G401.6 (cell line): ENCODE data around the gene FGF22.
"Not testable (repeated sequence)": the region's sequence is repeated elsewhere in the genome, so short reads cannot be mapped to it uniquely, and the experiment has no call there.

ENCODE experiments used
- FAIRE-seq: peaks from 2 replicates; lab custom pipeline; 2012; peaks lifted over from hg19 to GRCh38; lab: Jason Lieb, UNC

FGF22 gene

DNA sequence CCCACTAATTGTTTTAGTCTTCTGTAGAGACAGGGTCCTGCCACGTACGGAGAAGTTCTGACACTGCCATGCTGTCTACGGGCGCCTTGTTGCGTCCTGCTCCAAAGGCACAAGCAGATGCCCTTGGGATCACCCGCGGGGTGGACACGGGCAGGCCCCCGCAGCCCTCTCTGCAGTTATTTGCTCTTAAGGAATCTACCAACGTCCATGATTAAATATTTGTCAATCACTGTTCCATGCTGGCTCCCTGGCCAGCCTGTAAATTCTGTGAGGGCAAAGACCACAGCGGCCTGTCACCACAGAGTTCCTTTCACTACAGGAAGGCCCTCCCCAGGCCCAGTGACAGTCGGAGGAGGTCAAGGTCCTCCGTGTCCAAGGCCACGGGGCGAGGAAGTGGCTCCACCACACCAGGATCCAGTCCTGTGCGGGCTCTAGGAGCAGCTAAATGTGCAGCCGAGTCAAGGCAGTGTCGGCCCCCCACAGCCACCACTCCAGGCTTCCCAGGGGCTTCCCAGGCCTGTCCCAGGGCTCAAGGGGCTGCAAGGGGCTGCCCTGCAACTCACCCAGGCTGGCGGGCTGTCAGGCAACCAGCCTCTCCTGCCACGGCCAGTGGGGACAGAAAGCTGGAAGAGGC, 21.2 kb downstream of the FGF22 start:
- no peak for FAIRE-seq

DNA sequence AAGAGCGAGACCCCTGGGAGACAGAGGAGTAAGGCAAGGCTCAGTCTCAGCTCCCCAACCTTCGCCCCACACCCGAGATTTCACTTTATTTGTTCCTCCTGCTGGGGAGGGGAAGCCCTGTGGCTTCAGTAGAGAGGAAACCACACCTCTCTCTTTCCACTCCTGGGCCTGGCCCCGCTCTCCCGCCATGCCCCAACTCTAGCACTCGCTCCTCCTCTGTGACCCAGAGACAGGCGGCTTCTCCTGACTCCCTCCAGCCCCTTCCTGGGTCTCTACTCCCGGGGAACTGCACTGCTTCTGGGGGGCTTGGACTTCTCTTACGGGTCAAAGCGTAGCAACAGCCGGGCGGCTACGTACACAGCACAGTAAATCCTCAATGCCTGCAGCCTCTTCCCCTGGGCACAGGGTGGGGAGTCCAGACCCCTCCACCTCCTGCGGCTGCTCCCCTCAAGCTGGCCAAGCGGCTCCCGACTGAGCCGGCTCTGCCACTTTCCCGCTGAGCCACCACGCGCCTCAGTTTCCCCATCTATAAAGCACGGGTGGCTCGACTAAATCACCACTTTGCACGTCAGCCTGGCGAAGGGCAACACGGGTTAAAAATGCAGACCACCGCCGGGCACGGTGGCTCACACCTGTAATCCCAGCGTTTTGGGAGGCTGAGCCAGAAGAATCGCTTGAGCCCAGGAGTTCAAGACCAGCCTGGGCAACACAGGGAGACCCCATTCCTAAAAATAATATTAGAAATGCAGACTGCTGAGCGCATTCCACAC, 21.9 kb downstream of the FGF22 start:
- FAIRE-seq, result no peak

DNA sequence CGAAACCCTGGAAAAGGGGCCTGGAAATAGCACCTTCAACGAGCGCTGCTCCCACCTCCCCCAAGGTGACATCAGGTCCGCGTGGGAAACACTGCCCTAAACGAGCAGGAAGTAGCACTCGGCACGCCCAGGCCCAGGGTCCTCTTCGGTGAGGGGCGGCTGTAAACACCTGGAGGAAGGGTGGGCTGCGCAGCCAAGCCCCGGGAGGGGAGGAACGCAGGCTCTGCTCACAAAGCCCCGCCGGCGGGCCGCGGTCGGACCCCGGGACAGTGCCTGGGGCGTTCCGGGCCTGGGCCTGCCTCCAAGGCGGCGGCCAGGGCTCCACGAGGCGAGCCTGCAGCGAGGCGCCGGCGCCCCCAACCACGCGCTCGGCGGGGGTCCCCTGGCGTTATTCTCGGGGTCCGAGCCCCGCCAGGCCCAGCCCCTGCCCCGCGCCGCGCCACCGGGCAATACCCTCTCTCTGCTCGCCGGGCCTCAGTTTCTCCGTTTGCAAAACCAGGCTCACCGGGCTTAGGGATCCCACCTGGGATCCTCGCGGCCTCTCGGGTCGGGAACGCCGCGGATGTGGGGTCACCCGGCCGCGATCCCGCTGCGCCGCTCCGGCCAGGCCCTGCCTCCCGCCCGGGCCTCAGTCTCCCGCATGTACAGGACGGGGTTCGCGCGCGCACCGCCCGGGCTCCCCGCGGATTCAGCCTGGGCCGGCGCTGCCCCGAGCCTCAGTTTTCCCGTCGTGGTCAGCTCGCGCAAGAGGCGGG, 22.7 kb downstream of the FGF22 start:
- no peak for FAIRE-seq

DNA sequence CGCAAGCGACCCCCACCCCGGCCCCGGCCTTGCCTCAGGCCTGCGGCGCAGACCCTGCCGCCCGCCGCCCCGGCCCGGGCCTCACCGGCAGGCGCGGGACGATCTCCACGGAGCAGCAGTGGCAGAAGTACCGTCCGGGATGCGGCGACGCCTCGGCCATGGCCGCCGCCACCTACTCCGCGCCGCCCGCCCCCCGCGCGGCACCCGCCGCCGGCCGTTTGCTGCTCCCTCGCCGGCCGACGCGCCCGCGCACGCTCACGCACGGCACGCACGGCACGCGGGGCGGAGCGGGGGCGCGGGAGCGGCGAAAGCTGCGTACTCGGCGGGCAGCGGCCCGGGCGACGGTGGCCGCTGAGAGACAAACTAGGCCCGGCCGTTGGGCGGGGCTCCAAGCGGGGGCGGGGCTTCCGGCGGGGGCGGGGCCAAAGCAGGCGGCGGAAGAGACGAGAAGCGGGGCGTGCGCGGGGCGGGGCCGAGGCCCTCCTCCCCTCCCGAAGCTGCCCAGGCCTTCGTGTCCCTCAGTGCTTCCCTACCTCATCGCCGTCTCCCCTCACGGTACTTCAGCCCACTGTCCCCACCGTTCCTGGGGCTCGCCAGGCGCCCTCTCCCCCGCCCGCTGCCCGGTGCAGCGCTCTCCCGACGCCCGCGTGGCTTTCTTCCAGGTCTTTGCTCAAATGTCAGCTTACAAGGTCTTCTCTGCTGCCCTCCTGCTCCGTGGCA, 23.4 kb downstream of the FGF22 start, which contains the start of gene RNF126:
Gene RNF126, minus strand, starts transcription at position 253 of the 720 bp plus-strand sequence. Its CDS starts 93 bp downstream, at position 160.
- FAIRE-seq, result no peak

DNA sequence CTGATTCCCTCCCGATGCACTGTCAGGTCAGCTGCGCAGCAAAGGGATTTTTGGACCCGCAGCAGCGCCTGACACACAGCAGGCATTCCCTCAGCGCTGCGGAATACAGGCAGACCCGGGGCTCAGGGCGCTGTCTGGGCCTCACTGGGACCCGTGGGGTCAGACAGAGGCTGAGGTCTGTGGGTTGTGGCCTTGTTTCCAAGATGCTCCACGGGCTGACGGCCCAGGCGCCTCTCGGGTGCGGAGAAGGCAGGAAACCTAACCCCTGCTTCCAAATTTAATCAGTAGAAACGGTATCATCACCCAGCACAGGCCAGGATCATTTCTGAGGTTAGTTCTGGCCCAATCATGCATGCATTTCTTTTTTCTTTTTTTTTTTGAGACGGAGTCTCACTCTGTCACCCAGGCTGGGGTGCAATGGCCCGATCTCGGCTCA, 24.0 kb downstream of the FGF22 start:
- FAIRE-seq, result no peak

DNA sequence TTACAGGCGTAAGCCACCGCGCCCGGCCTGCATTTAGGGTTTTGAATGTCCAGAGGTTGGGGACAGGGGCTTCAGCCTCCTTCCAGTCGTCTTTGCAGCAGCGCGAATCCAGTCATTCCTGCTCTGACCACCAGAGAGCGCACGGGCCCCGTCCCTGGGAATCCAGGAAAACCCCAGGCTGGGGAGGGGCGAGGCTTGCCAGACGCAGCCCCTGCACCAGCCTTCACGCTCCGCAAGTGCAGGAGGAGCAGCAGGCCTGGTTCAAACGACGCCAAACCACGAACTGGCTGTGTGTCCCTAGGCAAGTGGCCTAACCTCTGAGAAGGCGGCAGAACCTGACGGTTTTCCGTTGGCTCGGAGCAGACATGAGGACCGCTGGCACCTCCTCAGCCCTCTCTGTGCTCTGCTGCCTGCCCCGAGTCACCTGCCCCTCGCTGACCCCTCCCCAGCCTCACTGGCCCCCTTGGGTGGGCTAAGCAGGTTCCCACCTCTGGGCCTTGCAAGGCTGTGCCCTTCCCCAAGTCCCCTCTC, 25.3 kb downstream of the FGF22 start:
- peak; percentile 36 for FAIRE-seq

DNA sequence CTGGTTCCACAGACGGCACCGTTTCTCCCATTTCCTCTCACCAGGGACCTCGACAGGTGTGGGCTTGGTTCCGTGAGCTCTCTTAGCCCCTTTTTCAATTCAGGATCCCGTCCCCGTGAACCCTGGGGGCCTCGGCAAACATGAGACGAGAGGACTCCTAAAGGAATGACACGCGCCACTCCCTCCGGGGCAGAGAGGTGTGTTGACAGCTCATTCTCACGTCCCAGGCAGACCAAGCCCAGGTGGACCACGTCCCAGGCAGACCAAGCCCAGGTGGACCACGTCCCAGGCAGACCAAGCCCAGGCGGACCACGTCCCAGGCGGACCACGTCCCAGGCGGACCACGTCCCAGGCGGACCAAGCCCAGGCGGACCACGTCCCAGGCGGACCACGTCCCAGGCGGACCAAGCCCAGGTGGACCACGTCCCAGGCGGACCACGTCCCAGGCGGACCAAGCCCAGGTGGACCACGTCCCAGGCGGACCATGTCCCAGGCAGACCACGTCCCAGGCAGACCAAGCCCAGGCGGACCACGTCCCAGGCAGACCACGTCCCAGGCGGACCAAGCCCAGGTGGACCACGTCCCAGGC, 27.4 kb downstream of the FGF22 start:
- FAIRE-seq, result not testable (repeated sequence)

DNA sequence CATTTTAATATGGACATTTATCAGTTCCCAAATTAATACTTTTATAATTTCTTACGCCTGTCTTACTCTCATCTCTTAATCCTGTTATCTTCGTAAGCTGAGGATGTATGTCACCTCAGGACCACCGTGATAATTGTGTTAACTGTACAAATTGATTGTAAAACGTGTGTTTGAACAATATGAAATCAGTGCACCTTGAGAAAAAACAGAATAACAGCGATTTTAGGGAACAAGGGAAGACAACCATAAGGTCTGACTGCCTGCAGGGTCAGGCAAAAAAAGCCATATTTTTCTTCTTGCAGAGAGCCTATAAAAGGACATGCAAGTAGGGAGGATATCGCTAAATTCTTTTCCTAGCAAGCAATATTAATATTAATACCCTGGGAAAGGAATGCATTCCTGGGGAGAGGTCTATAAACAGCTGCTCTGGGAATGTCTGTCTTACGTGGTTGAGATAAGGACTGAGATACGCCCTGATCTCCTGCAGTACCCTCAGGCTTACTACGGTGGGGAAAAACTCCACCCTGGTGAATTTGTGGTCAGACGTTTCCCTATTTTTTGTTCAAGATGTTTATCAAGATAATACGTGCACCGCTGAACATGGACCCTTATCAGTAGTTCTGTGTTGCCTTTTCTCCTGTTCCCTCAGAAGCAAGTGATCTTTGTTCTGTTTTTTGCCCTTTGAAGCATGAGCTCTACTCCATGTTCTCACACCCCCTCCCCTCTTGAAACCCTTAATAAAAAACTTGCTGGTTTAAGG, 29.2 kb downstream of the FGF22 start:
- FAIRE-seq, result not testable (repeated sequence)

DNA sequence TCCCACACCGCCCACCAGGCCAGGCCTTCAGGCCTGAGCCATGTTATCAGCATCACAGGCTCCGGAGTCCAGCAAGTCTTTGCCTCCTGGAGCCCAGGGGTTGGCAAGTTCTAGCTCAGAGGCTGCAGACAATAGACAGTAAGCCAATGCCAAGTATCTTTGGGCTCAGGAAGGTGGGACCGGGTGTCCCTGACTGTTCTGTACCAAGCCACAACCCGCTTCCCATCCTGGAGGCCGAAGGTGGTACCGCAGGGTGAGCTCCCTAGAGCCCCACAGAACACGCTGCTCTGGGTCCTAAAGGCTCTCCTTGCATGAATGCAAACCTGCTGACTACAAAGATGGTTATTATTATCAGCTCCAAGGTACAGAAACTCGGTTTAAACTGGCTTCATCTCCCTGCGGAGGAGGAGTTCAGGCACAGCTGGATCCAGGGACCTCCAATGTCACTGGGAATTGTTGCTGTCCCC, 31.0 kb downstream of the FGF22 start:
- FAIRE-seq, result no peak

DNA sequence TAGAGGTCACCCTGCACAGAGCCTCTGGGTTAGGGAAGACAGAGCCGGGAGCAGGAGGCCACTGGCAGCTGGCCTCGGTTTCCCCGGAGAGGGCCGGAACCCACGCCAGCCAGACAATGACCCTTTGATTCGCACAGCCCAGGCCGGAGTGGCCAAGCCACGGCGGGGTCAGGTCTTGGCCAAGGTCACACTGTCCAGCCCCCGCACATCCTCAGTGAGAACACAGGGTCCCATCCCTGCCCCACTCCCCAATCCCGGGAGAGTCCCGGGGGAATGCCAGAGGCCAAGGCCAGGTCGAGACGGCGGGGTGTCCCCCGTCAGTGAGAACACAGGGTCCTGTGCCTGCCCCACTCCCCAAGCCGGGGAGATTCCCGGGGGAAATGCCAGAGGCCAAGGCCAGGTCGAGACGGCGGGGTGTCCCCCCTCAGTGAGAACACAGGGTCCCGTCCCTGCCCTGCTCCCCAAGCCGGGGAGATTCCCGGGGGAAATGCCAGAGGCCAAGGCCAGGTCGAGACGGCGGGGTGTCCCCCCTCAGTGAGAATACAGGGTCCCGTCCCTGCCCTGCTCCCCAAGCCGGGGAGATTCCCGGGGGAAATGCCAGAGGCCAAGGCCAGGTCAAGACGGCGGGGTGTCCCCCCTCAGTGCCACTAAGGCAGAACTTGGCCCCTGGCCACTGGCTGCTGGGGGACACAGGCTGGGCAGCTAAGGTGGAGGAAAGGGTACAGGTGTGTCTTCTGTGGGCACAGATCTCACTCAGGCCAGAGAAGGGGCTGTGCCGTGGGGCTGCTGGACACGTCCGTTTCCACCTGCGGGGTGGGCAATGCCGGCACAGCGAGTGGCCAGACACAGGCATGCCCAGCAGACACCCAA, 34.8 kb downstream of the FGF22 start:
- FAIRE-seq, result no peak

DNA sequence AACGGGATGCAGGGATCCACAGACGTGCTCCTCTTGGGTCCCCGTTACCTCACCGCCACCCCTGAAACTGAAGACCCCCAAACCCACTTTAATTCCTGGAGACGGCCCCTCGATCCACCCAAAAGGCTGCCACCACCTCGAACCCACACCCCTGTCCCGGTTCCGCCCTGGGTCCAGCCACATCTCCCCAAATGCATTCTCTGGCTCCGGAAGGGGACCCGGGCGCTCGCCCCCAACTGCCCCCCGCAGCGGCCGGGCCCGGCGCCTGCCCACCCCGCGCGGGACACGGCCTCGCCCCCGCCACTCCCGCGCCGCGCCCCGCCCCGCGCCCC, 36.3 kb downstream of the FGF22 start:
- FAIRE-seq, result no peak

DNA sequence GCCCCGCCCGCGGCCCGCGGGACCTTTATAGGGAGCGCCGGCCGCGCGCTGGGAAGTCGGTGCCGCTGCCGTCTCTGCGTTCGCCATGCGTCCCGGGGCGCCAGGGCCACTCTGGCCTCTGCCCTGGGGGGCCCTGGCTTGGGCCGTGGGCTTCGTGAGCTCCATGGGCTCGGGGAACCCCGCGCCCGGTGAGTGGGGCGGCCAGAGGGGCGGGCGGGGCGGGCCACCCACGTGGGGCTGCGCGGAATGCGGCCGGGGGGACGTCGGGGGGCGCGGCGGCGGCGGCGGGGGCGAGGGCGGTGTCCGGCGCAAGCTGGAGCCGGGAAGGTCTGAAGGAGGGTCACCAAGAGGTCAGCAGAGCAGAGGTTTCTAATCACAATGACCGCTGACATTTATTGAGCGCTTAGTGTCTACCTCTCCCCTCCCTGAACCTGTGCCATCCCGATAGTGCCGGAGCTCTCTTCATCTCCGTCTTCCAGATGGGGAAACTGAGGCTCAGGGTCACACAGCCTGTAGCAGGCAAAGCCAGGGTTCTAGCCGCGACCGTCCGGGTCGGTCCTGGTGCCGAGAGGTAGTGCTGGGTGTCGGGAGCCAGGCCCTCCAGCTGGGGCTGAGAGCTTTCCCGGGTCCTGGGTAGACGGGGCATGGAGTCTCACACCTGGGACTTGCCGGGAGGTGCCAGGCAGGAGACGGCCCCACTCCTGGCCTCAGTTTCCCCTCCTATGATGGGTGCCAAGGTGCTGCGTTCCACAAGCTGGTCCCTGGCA, 36.8 kb downstream of the FGF22 start, which contains the start of gene FSTL3:
Gene FSTL3, plus strand, starts transcription at position 54 of the 767 bp plus-strand sequence. Its CDS starts 32 bp downstream, at position 86.
- FAIRE-seq, result no peak

DNA sequence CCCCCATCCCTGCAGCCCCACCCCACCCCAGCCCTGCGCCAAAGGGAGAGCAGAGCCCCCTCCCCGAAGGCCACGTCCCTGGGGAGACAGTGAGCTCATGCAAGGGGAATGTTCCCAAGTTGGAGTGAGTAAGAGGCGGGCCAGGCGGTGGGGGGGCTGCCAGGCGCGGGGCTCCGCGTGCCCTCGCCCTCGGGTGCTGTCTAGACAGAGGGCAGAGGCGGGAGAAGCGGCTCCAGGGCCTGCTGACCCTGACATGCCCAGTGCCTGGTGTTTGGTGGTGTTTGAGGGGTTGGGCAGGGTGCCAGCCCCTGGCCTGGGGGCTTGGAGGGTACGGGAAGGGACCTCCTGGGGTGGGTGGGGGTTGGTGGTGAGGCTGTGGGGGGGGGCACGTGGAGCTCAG, 37.5 kb downstream of the FGF22 start:
- no peak for FAIRE-seq

DNA sequence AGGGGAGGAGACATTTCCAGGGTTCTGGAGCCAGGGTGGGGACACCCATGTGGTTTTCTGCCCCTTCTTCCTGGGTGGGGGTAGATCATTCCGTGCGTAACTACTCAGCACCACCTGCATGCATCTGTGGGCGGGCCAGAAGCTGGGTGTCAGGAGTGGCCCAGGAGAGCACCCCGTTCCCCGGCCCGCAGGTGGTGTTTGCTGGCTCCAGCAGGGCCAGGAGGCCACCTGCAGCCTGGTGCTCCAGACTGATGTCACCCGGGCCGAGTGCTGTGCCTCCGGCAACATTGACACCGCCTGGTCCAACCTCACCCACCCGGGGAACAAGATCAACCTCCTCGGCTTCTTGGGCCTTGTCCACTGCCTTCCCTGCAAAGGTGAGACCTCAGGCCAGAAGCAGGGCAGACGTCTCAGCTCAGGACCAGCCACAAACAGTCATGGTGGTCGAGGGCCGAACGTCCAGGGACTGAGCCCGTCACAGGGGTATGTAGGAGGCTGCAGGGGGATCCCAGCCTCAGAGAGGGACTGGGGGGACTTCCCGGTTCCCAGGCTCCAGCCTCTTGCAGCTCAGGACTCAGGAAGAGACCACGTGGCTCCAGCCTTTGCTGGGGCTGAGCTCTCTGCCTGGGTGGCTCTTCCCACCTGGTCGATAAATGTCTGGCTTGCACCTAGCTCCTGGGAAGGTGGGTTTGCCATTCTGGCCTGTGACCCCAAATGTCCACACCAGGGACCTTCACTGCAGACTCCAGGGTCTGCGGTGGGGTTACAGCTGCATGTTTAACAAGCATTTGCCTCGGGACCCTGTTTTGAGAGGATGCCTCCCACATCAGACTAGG, 38.1 kb downstream of the FGF22 start:
- no peak for FAIRE-seq

DNA sequence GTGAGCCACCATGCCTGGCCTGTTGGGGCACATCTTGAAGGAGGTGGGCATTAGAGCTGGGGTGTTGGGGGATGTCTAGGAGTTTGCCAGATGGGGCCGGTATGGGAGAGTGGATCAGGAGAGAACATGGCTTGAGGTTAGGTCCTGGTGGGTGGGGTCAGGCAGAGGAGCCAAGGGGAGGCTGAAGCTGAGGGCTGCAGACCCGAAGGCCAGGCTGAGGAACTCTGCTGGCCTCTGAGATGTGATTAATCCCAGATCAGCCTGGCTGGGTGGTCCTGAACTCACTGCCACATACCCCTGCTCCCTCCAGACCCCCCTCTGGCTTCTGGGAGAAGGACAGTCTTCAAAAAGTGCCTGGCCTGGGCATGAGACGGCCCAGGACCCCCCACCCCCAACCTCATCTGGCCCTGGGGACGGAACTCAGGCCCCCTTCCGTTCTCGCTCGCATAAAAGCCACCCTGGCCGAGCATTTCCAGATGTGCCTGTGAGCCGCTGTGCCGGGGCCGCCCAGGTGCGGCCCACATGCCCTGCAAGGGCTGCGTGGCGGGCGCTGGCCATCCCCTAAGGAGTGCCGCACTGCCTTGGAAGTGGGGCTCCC, 39.2 kb downstream of the FGF22 start:
- no peak for FAIRE-seq

DNA sequence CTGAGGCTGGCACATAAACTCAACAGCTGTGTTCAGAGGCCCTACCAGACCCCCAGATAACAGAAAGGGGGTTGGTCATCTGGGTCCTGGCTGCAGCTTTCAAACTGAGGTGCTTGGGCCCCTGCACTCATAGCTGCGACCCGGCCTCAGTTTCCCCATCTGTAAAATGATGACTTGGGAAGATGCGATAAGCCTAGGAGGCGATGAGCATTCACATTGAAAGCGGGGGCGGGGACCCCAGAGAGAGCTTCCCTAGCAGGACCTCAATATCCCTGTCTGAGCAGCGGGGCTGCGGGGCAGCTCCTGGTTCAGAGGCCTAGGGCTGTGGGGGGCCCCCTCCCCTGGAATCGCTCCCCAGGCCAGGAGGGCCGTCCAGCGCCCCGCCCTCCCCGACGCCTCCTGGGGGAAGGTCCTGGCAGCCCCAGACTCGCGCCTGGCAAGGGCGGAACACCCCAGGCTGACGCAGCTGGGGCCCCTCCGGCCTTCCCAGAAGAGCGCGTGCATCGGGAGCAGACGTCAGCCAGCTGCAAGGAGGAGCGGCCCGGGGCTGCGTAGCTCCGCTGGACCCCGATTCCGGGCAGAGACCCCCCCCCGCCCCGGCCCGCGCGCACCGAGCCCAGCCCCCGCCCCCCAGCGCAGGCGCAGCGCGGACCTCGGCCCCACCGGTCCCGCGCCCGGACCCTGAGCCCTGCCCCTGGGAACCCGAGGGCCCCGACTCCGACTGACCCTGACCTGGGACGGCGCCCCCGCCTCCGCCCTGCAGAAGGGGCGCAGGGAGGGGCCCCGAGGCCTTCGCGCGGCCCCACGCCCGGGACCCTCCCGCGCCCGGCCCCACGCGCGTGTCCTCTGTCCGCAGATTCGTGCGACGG, 40.0 kb downstream of the FGF22 start:
- FAIRE-seq, result no peak
